C4-2B (cell line): ENCODE measurements around the gene TAF3.

ENCODE experiments used
- ZFX ChIP-seq: fragments of 450-650 bp; IDR thresholded peaks from 2 replicates; pipeline ENCODE4 v1.6.1; 2017
- TF ChIP-seq, protein P1 (sequence below): fragments of 450-650 bp; conservative IDR thresholded peaks from 2 replicates; pipeline ENCODE4 v1.5.1; 2017; ENCODE audit warnings: mild to moderate bottlenecking

GRCh38 chr10:8040651-8041050, 222.3 kb downstream of the TAF3 start:
- TF ChIP-seq, protein P1, sequence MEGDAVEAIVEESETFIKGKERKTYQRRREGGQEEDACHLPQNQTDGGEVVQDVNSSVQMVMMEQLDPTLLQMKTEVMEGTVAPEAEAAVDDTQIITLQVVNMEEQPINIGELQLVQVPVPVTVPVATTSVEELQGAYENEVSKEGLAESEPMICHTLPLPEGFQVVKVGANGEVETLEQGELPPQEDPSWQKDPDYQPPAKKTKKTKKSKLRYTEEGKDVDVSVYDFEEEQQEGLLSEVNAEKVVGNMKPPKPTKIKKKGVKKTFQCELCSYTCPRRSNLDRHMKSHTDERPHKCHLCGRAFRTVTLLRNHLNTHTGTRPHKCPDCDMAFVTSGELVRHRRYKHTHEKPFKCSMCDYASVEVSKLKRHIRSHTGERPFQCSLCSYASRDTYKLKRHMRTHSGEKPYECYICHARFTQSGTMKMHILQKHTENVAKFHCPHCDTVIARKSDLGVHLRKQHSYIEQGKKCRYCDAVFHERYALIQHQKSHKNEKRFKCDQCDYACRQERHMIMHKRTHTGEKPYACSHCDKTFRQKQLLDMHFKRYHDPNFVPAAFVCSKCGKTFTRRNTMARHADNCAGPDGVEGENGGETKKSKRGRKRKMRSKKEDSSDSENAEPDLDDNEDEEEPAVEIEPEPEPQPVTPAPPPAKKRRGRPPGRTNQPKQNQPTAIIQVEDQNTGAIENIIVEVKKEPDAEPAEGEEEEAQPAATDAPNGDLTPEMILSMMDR, result no peak
- TF ChIP-seq ZFX, result no peak
